ENCODE data around the gene CCDC27. TPM values are rescaled to one million over a fixed set of nuclear protein-coding genes. Genes with fewer than 3 reads are reported as not detected.
A peak's percentile ranks its signal among the peaks of the same experiment; 100 is the strongest.

Gene CCDC27
- total RNA-seq, 1 experiment from 2014 or later = 0.13 TPM

DNA sequence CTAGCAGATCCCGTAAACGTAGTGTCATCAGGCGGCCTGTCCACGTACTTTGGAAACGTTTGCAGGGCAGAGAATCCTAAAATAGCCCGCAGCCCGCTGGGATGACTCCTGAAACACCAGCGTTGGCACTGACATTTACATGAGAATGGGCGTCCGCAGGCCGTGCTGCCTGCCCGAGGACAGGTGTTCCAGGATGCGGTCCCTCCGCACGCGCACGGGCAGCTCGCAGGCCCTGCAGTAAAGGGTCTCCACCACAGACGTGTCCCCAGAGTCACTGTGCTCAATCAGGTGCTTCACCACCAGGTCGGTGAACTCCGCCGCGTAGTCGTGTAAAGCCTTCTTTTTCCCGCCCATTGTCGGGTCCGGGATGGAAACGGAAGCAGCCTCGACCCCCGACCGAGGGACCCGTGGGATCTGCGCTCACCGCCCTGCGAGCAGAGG is 5.8 kb upstream of the CCDC27 start (continued):
- TF ChIP-seq ZBTB43 (CRISPR knock-in tag; IDR thresholded peaks at IDR 0.05) = 0 out of 2 replicates have a peak, but pooled peaks have one; percentile 43
- TF ChIP-seq FOXP1 (CRISPR knock-in tag; IDR thresholded peaks at IDR 0.05; ENCODE audit: borderline replicate concordance) = peak; percentile 62; the same call in 1 of the 2 replicates
- TF ChIP-seq, protein P1, sequence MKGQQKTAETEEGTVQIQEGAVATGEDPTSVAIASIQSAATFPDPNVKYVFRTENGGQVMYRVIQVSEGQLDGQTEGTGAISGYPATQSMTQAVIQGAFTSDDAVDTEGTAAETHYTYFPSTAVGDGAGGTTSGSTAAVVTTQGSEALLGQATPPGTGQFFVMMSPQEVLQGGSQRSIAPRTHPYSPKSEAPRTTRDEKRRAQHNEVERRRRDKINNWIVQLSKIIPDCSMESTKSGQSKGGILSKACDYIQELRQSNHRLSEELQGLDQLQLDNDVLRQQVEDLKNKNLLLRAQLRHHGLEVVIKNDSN (CRISPR knock-in tag; IDR thresholded peaks at IDR 0.05) = 0 out of 2 replicates have a peak, but pooled peaks have one; percentile 34
- TF ChIP-seq FOXK1 (CRISPR knock-in tag; IDR thresholded peaks at IDR 0.05) = no peak
- TF ChIP-seq CREM (CRISPR knock-in tag; IDR thresholded peaks at IDR 0.05) = 0 out of 2 replicates have a peak, but pooled peaks have one; percentile 48
- no peak for TF ChIP-seq EMX1 (CRISPR knock-in tag; IDR thresholded peaks at IDR 0.05)
- TF ChIP-seq NFYB (CRISPR knock-in tag; conservative IDR thresholded peaks at IDR 0.05; ENCODE audit: low read depth) = no peak
- TF ChIP-seq, protein P2, sequence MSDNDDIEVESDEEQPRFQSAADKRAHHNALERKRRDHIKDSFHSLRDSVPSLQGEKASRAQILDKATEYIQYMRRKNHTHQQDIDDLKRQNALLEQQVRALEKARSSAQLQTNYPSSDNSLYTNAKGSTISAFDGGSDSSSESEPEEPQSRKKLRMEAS (CRISPR knock-in tag; IDR thresholded peaks at IDR 0.05) = peak; percentile 79
- TF ChIP-seq GTF2I (CRISPR knock-in tag; conservative IDR thresholded peaks at IDR 0.05) = no peak

DNA sequence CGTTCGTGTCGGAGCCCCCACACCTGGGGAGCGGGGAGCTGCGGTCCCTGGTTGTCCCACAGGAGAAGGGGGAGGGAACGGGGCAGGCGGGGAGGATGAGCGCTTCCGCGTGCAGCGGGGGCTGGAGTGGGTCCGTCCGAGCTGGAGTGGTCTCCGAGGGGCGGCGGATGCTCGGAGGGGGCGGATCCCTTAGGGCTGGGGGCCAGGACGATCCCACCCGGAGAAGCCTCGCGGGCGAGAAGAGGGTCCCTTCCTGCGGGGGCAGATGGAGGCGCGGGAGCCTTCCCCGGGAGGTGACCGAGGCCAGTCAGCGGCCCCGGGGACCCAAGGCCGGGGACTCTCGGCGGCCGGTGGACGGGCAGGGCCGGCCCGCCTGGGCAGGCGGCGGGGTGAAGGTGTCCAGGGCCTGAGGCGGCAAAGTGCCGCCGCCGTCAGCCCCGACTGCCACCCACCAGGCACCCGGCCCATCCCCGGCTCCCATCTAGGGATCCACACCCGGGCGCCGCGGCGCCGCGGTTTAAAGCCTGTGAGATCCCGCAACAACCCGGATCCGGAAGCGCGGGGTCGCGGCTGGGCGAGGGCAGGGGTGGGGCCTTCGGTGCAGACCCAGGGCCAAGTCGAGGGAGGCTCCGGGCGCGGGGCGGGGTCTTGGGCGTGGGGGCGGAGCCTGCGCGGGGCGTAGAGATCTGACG is 5.3 kb upstream of the CCDC27 start:
- CTCF ChIA-PET = interaction anchor here (2.3 to 4.8 kb wide), 2 partner anchors 20 to 23 kb away, joined by 6 to 22 read pairs; no protein-coding TSS in a partner anchor
- peaks cover 18% of the 10 kb centered on the region; the same call in 1 of the 2 replicates for H3K36me3 Mint-ChIP-seq
- H3K27me3 Mint-ChIP-seq (ENCODE audit: low read depth) = peaks cover 12% of the 10 kb centered on the region
- no peaks in the 10 kb centered on the region for H3K9me3 Mint-ChIP-seq
- POLR2A ChIA-PET = interaction anchor here (0.7 to 0.9 kb wide), 2 partner anchors 25 to 92 kb away, joined by 3 read pairs; no protein-coding TSS in a partner anchor
- H3K4me3 Mint-ChIP-seq = peak overlapping the region; percentile 96
- DNase-seq (ENCODE audit: low spot score) (peak; percentile 98), ATAC-seq (peak; percentile 99)
- H3K27ac Mint-ChIP-seq = no peak overlapping the region
- TF ChIP-seq JUN (CRISPR knock-in tag; IDR thresholded peaks at IDR 0.05) = no peak
- TF ChIP-seq NR2C2 (CRISPR knock-in tag; IDR thresholded peaks at IDR 0.05) = peak; percentile 87
- peak; percentile 58 for TF ChIP-seq ETV6 (CRISPR knock-in tag; IDR thresholded peaks at IDR 0.05)
- no peak for TF ChIP-seq CREM (CRISPR knock-in tag; IDR thresholded peaks at IDR 0.05)
- TF ChIP-seq PRRX2 (CRISPR knock-in tag; IDR thresholded peaks at IDR 0.05) = no peak
- peak; percentile 49 for TF ChIP-seq GABPB1 (CRISPR knock-in tag; IDR thresholded peaks at IDR 0.05)
- TF ChIP-seq E2F1 (CRISPR knock-in tag; IDR thresholded peaks at IDR 0.05) = 0 out of 2 replicates have a peak, but pooled peaks have one; percentile 17
- TF ChIP-seq, protein P3, sequence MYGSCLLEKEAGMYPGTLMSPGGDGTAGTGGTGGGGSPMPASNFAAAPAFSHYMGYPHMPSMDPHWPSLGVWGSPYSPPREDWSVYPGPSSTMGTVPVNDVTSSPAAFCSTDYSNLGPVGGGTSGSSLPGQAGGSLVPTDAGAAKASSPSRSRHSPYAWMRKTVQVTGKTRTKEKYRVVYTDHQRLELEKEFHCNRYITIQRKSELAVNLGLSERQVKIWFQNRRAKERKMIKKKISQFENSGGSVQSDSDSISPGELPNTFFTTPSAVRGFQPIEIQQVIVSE (CRISPR knock-in tag; IDR thresholded peaks at IDR 0.05; ENCODE audit: borderline replicate concordance) = no peak
- TF ChIP-seq ZBTB43 (CRISPR knock-in tag; IDR thresholded peaks at IDR 0.05) = 0 out of 2 replicates have a peak, but pooled peaks have one; percentile 7
- TF ChIP-seq, protein P1 (CRISPR knock-in tag; IDR thresholded peaks at IDR 0.05) = 0 out of 2 replicates have a peak, but pooled peaks have one; percentile 4
- no peak for TF ChIP-seq TCF7 (CRISPR knock-in tag; IDR thresholded peaks at IDR 0.05; ENCODE audit: low read depth)
- peak; percentile 59 for TF ChIP-seq SP1 (CRISPR knock-in tag; conservative IDR thresholded peaks at IDR 0.05)
- TF ChIP-seq OVOL2 (CRISPR knock-in tag; IDR thresholded peaks at IDR 0.05; ENCODE audit: borderline replicate concordance) = no peak
- TF ChIP-seq ESRRA (CRISPR knock-in tag; IDR thresholded peaks at IDR 0.05; ENCODE audit: borderline replicate concordance) = no peak
- peak; percentile 20; the same call in 1 of the 2 replicates for TF ChIP-seq HMGXB4 (CRISPR knock-in tag; IDR thresholded peaks at IDR 0.05)
- no peak for TF ChIP-seq ZNF263 (CRISPR knock-in tag; IDR thresholded peaks at IDR 0.05; ENCODE audit: low read depth)
- peaks cover 30% of the 10 kb centered on the region for H3K4me1 Mint-ChIP-seq
